Sciatic nerve (tissue), 2 donors: Measurements from ENCODE around the gene SELENOI. TPM values are rescaled to one million over a fixed set of nuclear protein-coding genes. Genes with fewer than 3 reads are reported as not detected.
A peak's percentile ranks its signal among the peaks of the same experiment; 100 is the strongest.

Experiments used
- ATAC-seq: fragments of 200-7000 bp; cut with Tn5 transposase; one replicate; pipeline ENCODE4 v1.9.1; 2020; ENCODE audit warnings: mild to moderate bottlenecking, moderate library complexity
- DNase-seq: peaks from one replicate; pipeline ENCODE4 v3.0.0-alpha.2; 2020; ENCODE audit warnings: low spot score
- intact Hi-C: fragments of 100-400 bp; cut with DNase I; formaldehyde crosslinking; loops from one replicate; pipeline ENCODE4 v1.14.2; 2022
- total RNA-seq: library from RNA; stranded (reverse); fragmentation: NEBNext Ultra II Directional; extraction: Animal tissue kit (Norgen Biotek cat#: 25700); gene quantifications from one replicate; pipeline ENCODE4 v1.2.1, GENCODE V29; 2021
- donor health status: DM: no; HTN: no; CAD: no.
- donor health status: DM: no; HTN: no; CAD: no.

Gene SELENOI
- total RNA-seq, 1 donor from 2014 or later: 30.2 TPM

GRCh38 chr2:26430826-26431225, 84.9 kb downstream of the SELENOI start:
- ATAC-seq: no peak
- intact Hi-C loops: no loop called here

DNA sequence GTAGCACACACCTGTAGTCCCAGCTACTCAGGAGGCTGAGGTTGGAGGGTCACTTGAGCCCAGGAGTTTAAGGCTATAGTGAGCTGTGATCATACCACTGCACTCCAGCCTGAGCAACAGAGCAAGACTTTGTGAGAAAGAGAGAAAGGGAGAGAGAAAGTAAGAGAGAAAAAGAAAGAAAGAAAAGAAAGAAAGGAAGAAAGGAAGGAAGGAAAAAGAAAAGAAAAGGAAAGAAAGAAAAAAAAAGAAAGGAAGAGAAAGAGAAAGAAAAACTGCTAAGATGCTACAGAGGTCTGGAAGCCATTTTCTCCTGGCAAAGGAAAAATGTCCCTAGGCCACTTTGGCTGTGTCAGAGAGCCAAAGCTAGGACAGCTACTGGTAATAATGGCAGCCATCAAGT, 86.4 kb downstream of the SELENOI start:
- intact Hi-C loops: no loop called here
- no peak for ATAC-seq

More at GRCh38 chr2:26430826-26431225, 84.9 kb downstream of the SELENOI start:
- DNase-seq: no peak

GRCh38 chr2:26432859-26433258, 86.9 kb downstream of the SELENOI start:
- peak; percentile 42 for ATAC-seq
- no peak for DNase-seq
- intact Hi-C loops: no loop called here

More for the DNA sequence above, 86.4 kb downstream of the SELENOI start:
- no peak for DNase-seq

DNA sequence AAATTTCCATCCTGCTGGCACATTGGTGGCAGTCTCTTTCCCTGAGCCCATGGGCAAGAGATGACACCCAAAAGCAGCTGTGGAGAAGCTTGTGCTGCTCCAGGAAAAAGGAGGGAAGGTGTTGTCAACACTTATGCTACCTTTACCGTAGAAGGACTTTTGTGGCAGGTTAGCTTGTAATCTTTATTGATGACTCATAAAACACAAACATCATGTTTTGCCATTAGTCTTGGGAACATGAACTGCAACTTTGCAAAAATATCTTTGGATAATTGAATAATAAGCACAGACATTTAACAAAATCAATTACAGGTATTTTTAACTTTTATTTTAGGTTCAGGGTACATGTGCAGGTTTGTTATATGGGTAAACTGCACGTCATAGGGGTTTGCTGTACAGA, 89.2 kb downstream of the SELENOI start:
- no peak for DNase-seq
- intact Hi-C loops: no loop called here
- no peak for ATAC-seq

DNA sequence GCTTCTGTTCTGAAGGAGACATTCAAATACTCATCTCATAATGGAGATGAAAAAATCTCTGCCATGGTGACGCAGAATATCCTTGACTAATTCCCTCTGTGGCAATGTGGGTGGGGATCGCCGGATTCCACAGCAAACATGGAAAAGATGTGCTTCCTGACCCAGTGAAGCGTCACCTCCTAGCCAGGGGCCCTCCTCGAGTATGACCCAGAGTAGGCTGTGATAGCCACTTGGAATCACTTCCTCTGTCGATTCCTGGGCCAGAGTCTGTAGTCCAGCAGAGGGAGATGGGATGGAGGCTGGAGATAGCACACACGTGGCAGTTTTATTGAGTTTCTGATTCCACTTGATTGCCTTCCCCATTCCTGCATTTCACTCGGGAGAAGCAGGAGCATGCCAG, 92.6 kb downstream of the SELENOI start:
- peak; percentile 68 for ATAC-seq
- no peak for DNase-seq
- intact Hi-C loops: no loop called here

GRCh38 chr2:26438926-26439325, 93.0 kb downstream of the SELENOI start:
- DNase-seq (no peak), ATAC-seq (no peak)
- intact Hi-C loops: no loop called here

DNA sequence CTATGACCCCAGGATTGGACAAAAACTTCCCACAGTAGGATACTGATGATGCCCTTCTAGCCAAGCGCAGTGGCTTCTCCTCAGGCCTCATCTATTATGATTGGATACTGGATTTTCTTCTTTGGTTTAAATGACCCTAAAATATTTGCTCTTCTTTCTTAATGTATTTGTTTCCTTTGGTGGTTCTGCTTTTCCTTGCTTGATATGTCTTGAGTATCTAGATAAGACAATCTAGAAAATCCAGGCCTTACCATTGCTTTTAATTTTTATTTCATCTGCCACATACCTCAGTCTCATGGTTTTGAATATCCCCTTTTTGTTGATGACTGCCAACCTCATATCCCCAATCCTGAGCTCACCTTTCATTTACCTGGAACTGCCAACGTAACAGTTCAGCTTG, 96.4 kb downstream of the SELENOI start:
- no peak for DNase-seq
- ATAC-seq: no peak
- intact Hi-C loops: no loop called here

DNA sequence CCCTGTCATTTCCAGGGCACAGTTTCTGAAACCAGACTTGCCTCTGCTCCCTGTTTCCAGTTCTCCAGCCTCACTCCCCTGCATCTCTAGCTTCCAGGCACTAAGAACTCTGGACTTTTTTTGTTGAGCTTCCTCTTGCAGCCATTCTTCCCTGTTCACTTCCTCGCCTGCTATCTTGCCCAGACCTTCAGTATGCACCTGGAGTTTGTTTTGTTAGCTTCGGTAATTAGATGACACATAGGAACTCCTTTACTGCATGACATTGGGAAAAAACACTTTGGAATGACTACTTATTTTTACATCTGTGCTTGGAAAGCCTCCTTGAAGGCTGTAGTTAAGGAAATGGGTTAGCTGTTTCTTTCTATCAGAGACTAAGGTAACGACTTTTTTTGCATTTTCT, 96.8 kb downstream of the SELENOI start:
- DNase-seq: no peak
- intact Hi-C loops: no loop called here
- ATAC-seq: no peak

- ATAC-seq: no peak
- no peak for DNase-seq
Measured at GRCh38 chr2:26444236-26444635, 98.3 kb downstream of the SELENOI start.

More at GRCh38 chr2:26444236-26444635, 98.3 kb downstream of the SELENOI start:
- intact Hi-C loops: no loop called here

Other genes with a start within 250 kb of the SELENOI start
- gene GAREM2, start 173.1 kb upstream of the SELENOI start, total RNA-seq: 6.8 TPM
- gene HADHA, start 101.5 kb upstream of the SELENOI start, total RNA-seq: 107 TPM
- 85.6 TPM for gene HADHB, start 101.2 kb upstream of the SELENOI start, total RNA-seq
- not detected for gene ADGRF3, start 646 bp downstream of the SELENOI start, total RNA-seq
- gene DRC1, start 55.8 kb downstream of the SELENOI start, total RNA-seq: 3.7 TPM
- 0.13 TPM for gene OTOF, start 132.0 kb downstream of the SELENOI start, total RNA-seq